Esophagus muscularis mucosa (tissue), 4 donors: ENCODE measurements around the gene HOXC11.

ENCODE experiments used
- EP300 ChIP-seq: sonication (generic); formaldehyde crosslinking; IDR thresholded peaks from one replicate; pipeline ENCODE4 v1.6.1; 2017; ENCODE audit warnings: antibody characterized with exemption
- POLR2A ChIP-seq: fragments of 450-650 bp; IDR thresholded peaks from one replicate; pipeline ENCODE4 v1.6.1; 2017; ENCODE audit warnings: antibody characterized with exemption, moderate library complexity, mild to moderate bottlenecking, low read depth
- POLR2AphosphoS5 ChIP-seq, 2 donors: sonication (generic); formaldehyde crosslinking; IDR thresholded peaks; one replicate each; pipeline ENCODE4 v1.6.1; 2017; ENCODE audit warnings: antibody characterized with exemption in 2 of 2
- TF ChIP-seq, protein P1 (sequence below), 3 experiments: fragments of 200-600 bp in 2 of 3; fragments of 450-650 bp in 1 of 3; sonication (generic) in 2 of 3; IDR thresholded peaks; one replicate each; pipeline ENCODE4 v1.5.1; 2017 to 2019; ENCODE audit warnings: antibody characterized with exemption in 3 of 3, mild to moderate bottlenecking in 2 of 3, moderate library complexity in 1 of 3

DNA sequence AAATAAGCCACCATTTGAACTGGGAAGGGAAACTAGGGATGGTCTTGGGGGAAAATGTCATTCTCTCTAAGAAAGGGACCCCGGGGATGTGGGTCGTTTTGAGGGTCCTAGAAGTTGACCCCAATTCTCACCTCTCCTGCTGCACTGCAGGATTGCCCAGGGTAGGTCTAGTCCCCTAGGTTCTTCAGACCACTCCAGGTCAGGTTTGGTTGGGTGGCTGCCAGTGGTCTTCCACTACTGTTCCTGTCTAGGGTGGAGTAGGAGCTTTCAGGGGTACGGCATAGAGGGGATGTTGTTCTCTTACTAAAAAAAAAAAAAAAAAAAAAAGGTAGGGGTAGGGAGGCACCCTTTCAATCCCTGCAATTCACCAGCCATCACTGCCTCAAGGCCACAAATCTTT lies 43.1 kb downstream of the HOXC11 start:
- TF ChIP-seq, protein P1, sequence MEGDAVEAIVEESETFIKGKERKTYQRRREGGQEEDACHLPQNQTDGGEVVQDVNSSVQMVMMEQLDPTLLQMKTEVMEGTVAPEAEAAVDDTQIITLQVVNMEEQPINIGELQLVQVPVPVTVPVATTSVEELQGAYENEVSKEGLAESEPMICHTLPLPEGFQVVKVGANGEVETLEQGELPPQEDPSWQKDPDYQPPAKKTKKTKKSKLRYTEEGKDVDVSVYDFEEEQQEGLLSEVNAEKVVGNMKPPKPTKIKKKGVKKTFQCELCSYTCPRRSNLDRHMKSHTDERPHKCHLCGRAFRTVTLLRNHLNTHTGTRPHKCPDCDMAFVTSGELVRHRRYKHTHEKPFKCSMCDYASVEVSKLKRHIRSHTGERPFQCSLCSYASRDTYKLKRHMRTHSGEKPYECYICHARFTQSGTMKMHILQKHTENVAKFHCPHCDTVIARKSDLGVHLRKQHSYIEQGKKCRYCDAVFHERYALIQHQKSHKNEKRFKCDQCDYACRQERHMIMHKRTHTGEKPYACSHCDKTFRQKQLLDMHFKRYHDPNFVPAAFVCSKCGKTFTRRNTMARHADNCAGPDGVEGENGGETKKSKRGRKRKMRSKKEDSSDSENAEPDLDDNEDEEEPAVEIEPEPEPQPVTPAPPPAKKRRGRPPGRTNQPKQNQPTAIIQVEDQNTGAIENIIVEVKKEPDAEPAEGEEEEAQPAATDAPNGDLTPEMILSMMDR (IDR thresholded peaks at IDR 0.05): no peak
- TF ChIP-seq POLR2A: no peak
- no peak for TF ChIP-seq POLR2AphosphoS5 (IDR thresholded peaks at IDR 0.05)
- TF ChIP-seq EP300: no peak
